Endothelial cell of umbilical vein (primary cell): ENCODE results near the gene CXCL3. TPM values are rescaled to one million over a fixed set of nuclear protein-coding genes. Genes with fewer than 3 reads are reported as not detected.

Source experiments
- BruUV-seq: library from RNA; stranded (reverse); fragments of 400-500 nt; replicated peaks from 2 replicates; lab custom pipeline; 2021; lab: Mats Ljungman, UMichigan
- CTCF ChIA-PET: fragments of 300-600, 350-600 bp; sonication (Branson Sonifier 250); formaldehyde crosslinking; loops from one replicate; lab custom pipeline; 2021; ENCODE audit warnings: antibody characterized with exemption, inconsistent platforms; lab: Charles Lee
- POLR2A ChIA-PET: fragments of 300-600, 350-600 bp; sonication (Branson Sonifier 250); formaldehyde crosslinking; loops from one replicate; lab custom pipeline; 2021; ENCODE audit warnings: antibody characterized with exemption, inconsistent platforms; lab: Charles Lee
- DNase-seq: peaks from one replicate; pipeline ENCODE4 v3.0.0-alpha.2; 2011; ENCODE audit warnings: low read depth, low spot score
- FAIRE-seq: peaks from 2 replicates; lab custom pipeline; 2011; peaks lifted over from hg19 to GRCh38; lab: Jason Lieb, UNC
- H2AFZ ChIP-seq: 2 replicates; pipeline ENCODE4 v1.6.0; 2012; ENCODE audit warnings: low read depth, low read length, control low read depth, inconsistent platforms
- H3K27ac ChIP-seq: 2 replicates; pipeline ENCODE4 v1.5.1; 2011; ENCODE audit warnings: low read depth, mild to moderate bottlenecking, control low read depth, low read length, moderate library complexity; ENCODE audit not compliant: insufficient read depth
- H3K27me3 ChIP-seq, 2 experiments: 2 replicates each; pipeline versions ENCODE4 v1.6.0 to v1.6.1; 2011; ENCODE audit warnings: low read length in 2 of 2, mixed read lengths in 1 of 2; ENCODE audit not compliant: control insufficient read depth in 2 of 2, insufficient read depth in 2 of 2
- H3K36me3 ChIP-seq, 2 experiments: 2 replicates in 1 of 2; 3 replicates in 1 of 2; pipeline ENCODE4 v1.5.1; 2011; ENCODE audit warnings: low read length in 2 of 2, mild to moderate bottlenecking in 1 of 2, moderate library complexity in 1 of 2; ENCODE audit not compliant: control insufficient read depth in 2 of 2, insufficient read depth in 2 of 2; ENCODE audit errors: extremely low read depth in 1 of 2
- H3K4me1 ChIP-seq: 3 replicates; pipeline ENCODE4 v1.5.1; 2011; ENCODE audit warnings: mild to moderate bottlenecking, low read length; ENCODE audit not compliant: control insufficient read depth, insufficient read depth; ENCODE audit errors: extremely low read depth
- H3K4me2 ChIP-seq: 2 replicates; pipeline ENCODE4 v1.6.1; 2011; ENCODE audit warnings: low read length, control low read depth, mixed read lengths; ENCODE audit not compliant: insufficient read depth
- H3K4me3 ChIP-seq, 3 experiments: fragments of 200-600 bp in 1 of 3; sonication (generic), shearing (Covaris generic) in 1 of 3; replicated peaks in 1 of 3; 2 replicates each; pipeline ENCODE4 v1.5.1; 2011 to 2016; ENCODE audit warnings: control low read depth in 3 of 3, low read length in 3 of 3, mild to moderate bottlenecking in 2 of 3, inconsistent platforms in 1 of 3, low read depth in 1 of 3, moderate library complexity in 1 of 3; ENCODE audit not compliant: insufficient read depth in 1 of 3
- H3K79me2 ChIP-seq: 2 replicates; pipeline ENCODE4 v1.6.0; 2012; ENCODE audit warnings: low read length, inconsistent platforms; ENCODE audit not compliant: control insufficient read depth, insufficient read depth
- H3K9ac ChIP-seq: replicated peaks from 2 replicates; pipeline ENCODE3; 2011; ENCODE audit warnings: low read length, control low read depth; ENCODE audit not compliant: insufficient read depth; ENCODE audit errors: extremely low read depth
- H3K9me1 ChIP-seq: replicated peaks from 3 replicates; pipeline ENCODE4 v1.6.0; 2011; ENCODE audit warnings: mild to moderate bottlenecking, low read length; ENCODE audit not compliant: control insufficient read depth, insufficient read depth; ENCODE audit errors: extremely low read depth
- H3K9me3 ChIP-seq: replicated peaks from 2 replicates; pipeline ENCODE4 v1.5.1; 2012; ENCODE audit warnings: low read length, inconsistent platforms; ENCODE audit not compliant: control insufficient read depth, insufficient read depth
- H4K20me1 ChIP-seq: replicated peaks from 2 replicates; pipeline ENCODE3; 2011; ENCODE audit warnings: mild to moderate bottlenecking, low read length; ENCODE audit not compliant: control insufficient read depth, insufficient read depth; ENCODE audit errors: extremely low read depth
- CTCF ChIP-seq, 2 donors: IDR thresholded peaks; 1 replicate in 1 of 2; 2 replicates in 1 of 2; pipeline ENCODE4 v1.5.1; 2011; ENCODE audit warnings: low read length in 2 of 2, mild to moderate bottlenecking in 2 of 2, moderate library complexity in 2 of 2, control low read depth in 1 of 2, inconsistent platforms in 1 of 2, low read depth in 1 of 2; ENCODE audit not compliant: insufficient read depth in 1 of 2; ENCODE audit errors: extremely low read depth in 1 of 2
- EZH2 ChIP-seq: IDR thresholded peaks from 2 replicates; pipeline ENCODE4 v1.6.1; 2012; ENCODE audit warnings: borderline replicate concordance, low read depth, mild to moderate bottlenecking, moderate library complexity, low read length, inconsistent platforms; ENCODE audit not compliant: severe bottlenecking
- FOS ChIP-seq: IDR thresholded peaks from 2 replicates; pipeline ENCODE4 v1.6.1; 2011; ENCODE audit warnings: mild to moderate bottlenecking, low read length, moderate library complexity, borderline replicate concordance; ENCODE audit not compliant: insufficient read depth
- GATA2 ChIP-seq: IDR thresholded peaks from 2 replicates; pipeline ENCODE4 v1.7.0; 2011; ENCODE audit warnings: low read depth, mild to moderate bottlenecking, moderate library complexity, mixed read lengths, low read length; ENCODE audit not compliant: insufficient read length, insufficient read depth
- JUN ChIP-seq: IDR thresholded peaks from 2 replicates; pipeline ENCODE4 v1.6.1; 2011; ENCODE audit warnings: borderline replicate concordance, low read depth; ENCODE audit not compliant: insufficient read length, insufficient read depth
- MAX ChIP-seq: IDR thresholded peaks from 2 replicates; pipeline ENCODE4 v1.6.1; 2011; ENCODE audit not compliant: insufficient read depth, insufficient read length
- MYC ChIP-seq: IDR thresholded peaks from one replicate; pipeline ENCODE4 v1.6.1; 2011; ENCODE audit warnings: mild to moderate bottlenecking, low read depth, low read length
- POLR2A ChIP-seq: IDR thresholded peaks from 2 replicates; pipeline ENCODE4 v1.6.1; 2012; ENCODE audit warnings: low read depth, mild to moderate bottlenecking, control low read depth, low read length
- POLR2AphosphoS5 ChIP-seq: IDR thresholded peaks from 2 replicates; pipeline ENCODE4 v1.6.1; 2012; ENCODE audit warnings: low read depth, mild to moderate bottlenecking, control low read depth, low read length, moderate library complexity; ENCODE audit not compliant: insufficient read depth
- dilution Hi-C: fragments of 300-500 bp; cut with MboI; formaldehyde crosslinking; loops from one replicate; pipeline ENCODE4 v1.15.0; 2019; ENCODE audit warnings: low sequenced_read_pairs; ENCODE audit not compliant: extremely low pct_ligation_motif_present
- intact Hi-C: fragments of 100-400 bp; cut with micrococcal nuclease; formaldehyde crosslinking; loops from one replicate; pipeline ENCODE4 v1.10.0; 2022
- polyA plus RNA-seq, 4 experiments: library from polyadenylated mRNA; depleted of rRNA in 3 of 4; stranded (reverse) in 3 of 4; unstranded in 1 of 4; fragments of >200 nt; gene quantifications; 2 replicates each; pipeline versions ENCODE4 v1.2.1 to v1.2.3, GENCODE V29; 2011 to 2012; ENCODE audit warnings: missing spikeins in 1 of 4
- total RNA-seq: library from RNA; stranded (reverse); gene quantifications from 2 replicates; pipeline ENCODE4 v1.2.3, GENCODE V29; 2021

CXCL3 gene
- total and polyA plus RNA-seq, 2 donors (not counting 3 experiments of a cell fraction or from before 2014, with no cell fraction given), result 1.1 to 1.3 TPM

- dilution Hi-C loops (no loop called here), intact Hi-C loops (no loop called here)
- TF ChIP-seq JUN (peak; percentile 1), EZH2 (no peak)
- Histone ChIP-seq H3K4me2 (no peak overlapping the region), H3K4me3 (no peak overlapping the region), H3K27ac (no peak overlapping the region), H3K4me1 (no peaks in the 10 kb centered on the region), H2AFZ (no peak overlapping the region), H3K9me3 (no peaks in the 10 kb centered on the region), H3K9ac (no peak overlapping the region), H3K36me3 (no peaks in the 10 kb centered on the region), H3K79me2 (no peaks in the 10 kb centered on the region), H3K9me1 (no peaks in the 10 kb centered on the region), H4K20me1 (no peaks in the 10 kb centered on the region), H3K27me3 (no peaks in the 10 kb centered on the region)
- POLR2A ChIA-PET, result no interaction called here
- BruUV-seq, result no TSS peak
- FAIRE-seq (no peak), DNase-seq (no peak)
- CTCF ChIA-PET, result interaction anchor here (1.0 to 1.7 kb wide), 6 partner anchors 11 to 395 kb away, joined by 3 to 7 read pairs (median 3); partner anchors contain the start of gene CXCL5
These were observed 17.8 kb upstream of the CXCL3 start for GRCh38 chr4:74056114-74056857.

- dilution Hi-C loops (no loop called here), intact Hi-C loops (no loop called here)
- no peaks in the 10 kb centered on the region for H3K4me1 ChIP-seq
- no peak overlapping the region for H3K9ac ChIP-seq
- no peak overlapping the region for H2AFZ ChIP-seq
- H3K36me3 ChIP-seq, result no peaks in the 10 kb centered on the region
- no peak overlapping the region for H3K4me3 ChIP-seq
- H3K4me2 ChIP-seq, result no peak overlapping the region
- DNase-seq, result no peak
- ChIA-PET POLR2A (no interaction called here), CTCF (interaction anchor here (1.0 to 1.7 kb wide), 5 partner anchors 11 to 394 kb away, joined by 3 to 7 read pairs (median 3); partner anchors contain the start of gene CXCL5)
- no peaks in the 10 kb centered on the region for H3K27me3 ChIP-seq
- TF ChIP-seq POLR2AphosphoS5 (no peak), JUN (no peak), EZH2 (no peak), CTCF (IDR thresholded peaks at IDR 0.05; ENCODE audit: extremely low read depth in 1 of 2, insufficient read depth in 1 of 2, low read depth in 1 of 2, low read length in 2 of 2) (no peak), MYC (no peak), FOS (no peak), POLR2A (no peak), MAX (no peak), GATA2 (no peak)
- H3K9me1 ChIP-seq, result no peaks in the 10 kb centered on the region
- H3K9me3 ChIP-seq, result no peaks in the 10 kb centered on the region
- FAIRE-seq, result no peak
- no TSS peak for BruUV-seq
- H3K79me2 ChIP-seq, result no peaks in the 10 kb centered on the region
- no peak overlapping the region for H3K27ac ChIP-seq
- no peaks in the 10 kb centered on the region for H4K20me1 ChIP-seq
These were observed 17.0 kb upstream of the CXCL3 start for GRCh38 chr4:74055498-74055897.
